ENCODE data around the gene ALOX12. TPM values are rescaled to one million over a fixed set of nuclear protein-coding genes. Genes with fewer than 3 reads are reported as not detected.

ALOX12 gene
- total RNA-seq, 4 donors from 2014 or later = not detected

DNA sequence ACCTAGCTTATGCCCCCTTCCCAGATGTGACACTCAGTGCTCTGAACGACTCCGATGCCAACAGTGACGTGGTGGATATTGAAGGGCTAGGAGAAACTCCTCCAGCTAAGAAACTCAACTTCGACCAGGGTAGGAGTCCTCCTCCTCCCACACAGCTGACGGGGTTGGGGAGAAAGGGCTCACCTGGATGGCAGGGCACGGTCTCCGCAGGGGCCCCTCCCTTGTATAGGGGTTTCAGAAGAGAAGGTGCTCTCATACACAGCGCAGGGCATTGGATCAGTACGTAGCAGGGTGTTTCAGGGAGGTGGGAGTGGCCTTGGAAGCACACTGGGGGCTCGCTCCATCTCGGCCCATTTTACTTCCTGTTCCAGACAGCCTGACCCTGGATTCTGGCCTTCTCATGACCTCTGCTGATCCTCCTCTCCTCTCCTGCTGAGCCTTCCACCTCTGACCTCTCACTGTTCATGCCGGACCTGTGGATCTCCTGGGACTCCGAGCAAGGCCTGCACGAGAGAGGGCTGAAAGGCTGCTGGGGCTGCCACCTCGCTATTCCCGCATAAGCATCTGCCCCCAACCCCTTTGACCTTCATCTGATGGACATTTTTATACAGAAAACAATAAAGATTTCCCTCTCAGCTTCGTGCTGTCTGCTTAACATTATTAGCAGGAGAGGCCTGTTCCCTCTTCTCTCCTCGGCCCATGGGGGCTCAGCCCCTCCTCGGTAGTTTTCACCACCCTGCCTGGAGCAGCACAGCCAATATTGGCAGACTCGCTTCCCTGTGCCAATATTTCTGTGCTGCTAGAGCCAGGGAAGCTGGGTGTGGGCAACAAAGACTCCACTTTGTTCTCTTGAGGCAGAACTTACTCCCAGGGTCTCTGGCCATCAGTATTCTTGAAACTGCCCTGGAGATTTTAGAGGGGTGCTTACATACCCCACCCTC is 21.3 kb downstream of the ALOX12 start:
- Histone ChIP-seq H3K27me3 (no peaks in the 10 kb centered on the region), H3K27ac (peak overlapping the region; percentile 62 to 82 (median 72)), H3K36me3 (no peaks in the 10 kb centered on the region), H3K9me3 (no peaks in the 10 kb centered on the region), H3K4me1 (peaks cover 0 to 49% (median 15%) of the 10 kb centered on the region in 4 donors), H3K4me3 (no peak overlapping the region)
- TF ChIP-seq POLR2A (IDR thresholded peaks at IDR 0.05) = no peak
- TF ChIP-seq, protein P1, sequence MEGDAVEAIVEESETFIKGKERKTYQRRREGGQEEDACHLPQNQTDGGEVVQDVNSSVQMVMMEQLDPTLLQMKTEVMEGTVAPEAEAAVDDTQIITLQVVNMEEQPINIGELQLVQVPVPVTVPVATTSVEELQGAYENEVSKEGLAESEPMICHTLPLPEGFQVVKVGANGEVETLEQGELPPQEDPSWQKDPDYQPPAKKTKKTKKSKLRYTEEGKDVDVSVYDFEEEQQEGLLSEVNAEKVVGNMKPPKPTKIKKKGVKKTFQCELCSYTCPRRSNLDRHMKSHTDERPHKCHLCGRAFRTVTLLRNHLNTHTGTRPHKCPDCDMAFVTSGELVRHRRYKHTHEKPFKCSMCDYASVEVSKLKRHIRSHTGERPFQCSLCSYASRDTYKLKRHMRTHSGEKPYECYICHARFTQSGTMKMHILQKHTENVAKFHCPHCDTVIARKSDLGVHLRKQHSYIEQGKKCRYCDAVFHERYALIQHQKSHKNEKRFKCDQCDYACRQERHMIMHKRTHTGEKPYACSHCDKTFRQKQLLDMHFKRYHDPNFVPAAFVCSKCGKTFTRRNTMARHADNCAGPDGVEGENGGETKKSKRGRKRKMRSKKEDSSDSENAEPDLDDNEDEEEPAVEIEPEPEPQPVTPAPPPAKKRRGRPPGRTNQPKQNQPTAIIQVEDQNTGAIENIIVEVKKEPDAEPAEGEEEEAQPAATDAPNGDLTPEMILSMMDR (IDR thresholded peaks at IDR 0.05) = no peak
- no peak for DNase-seq

DNA sequence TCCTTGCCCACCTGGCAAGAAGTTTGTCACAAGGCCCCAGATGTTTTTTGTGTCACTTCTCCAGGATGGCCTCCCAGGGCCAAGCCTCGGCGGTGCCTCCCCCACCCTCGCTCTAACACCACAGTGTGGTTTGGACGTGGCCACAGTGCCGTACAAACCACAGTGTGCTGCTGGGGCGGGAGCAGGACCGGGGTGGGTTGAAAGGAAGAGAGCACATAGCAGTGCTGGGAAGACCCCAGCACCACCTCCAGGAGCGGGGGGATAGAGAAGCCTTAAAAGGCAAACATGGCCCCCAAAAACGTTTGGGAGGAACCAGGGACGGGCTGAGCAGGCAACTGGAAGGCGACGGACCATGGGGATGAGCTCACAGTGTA is 22.0 kb downstream of the ALOX12 start:
- peak overlapping the region in 1 of 4 donors; percentile 53 for H3K4me3 ChIP-seq
- H3K9me3 ChIP-seq = no peaks in the 10 kb centered on the region
- TF ChIP-seq, protein P1 (IDR thresholded peaks at IDR 0.05) = no peak
- no peak for TF ChIP-seq POLR2A (IDR thresholded peaks at IDR 0.05)
- peak overlapping the region; percentile 62 to 82 (median 72) for H3K27ac ChIP-seq
- H3K36me3 ChIP-seq = no peaks in the 10 kb centered on the region
- no peak for DNase-seq
- no peaks in the 10 kb centered on the region for H3K27me3 ChIP-seq
- H3K4me1 ChIP-seq = peaks cover 0 to 55% (median 19%) of the 10 kb centered on the region in 4 donors

DNA sequence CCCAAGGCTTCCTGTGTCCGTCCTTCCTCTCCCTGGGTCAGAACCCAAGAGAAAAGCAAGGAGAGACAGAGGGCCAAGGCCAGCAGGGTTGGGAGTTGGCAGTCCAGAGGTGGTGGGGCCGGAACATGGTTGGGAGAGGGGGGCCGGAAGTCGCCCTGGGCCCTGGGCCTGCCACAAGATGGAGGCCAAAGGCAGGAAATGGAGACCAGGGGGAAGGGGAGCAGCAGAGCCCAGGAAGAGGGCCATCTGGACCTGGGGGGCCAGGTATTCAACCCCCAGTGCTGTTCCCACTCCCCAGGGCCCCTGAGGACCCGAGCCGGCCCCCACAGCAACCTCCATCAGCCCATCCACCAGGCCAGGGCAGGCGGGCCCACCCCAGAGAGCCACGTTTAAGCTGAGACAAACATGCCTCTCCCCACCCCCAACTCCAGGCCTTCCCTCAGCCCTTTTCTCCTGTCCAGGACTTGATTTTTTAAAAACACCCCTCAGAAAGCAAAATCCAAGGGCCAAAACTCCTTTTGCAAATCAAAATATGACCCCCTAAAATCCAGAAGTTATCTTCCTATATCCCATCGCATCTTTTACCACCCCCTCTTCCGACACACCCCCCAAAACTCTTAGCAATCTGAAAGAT is 22.6 kb downstream of the ALOX12 start:
- no peak for TF ChIP-seq POLR2A (IDR thresholded peaks at IDR 0.05)
- TF ChIP-seq, protein P1 (IDR thresholded peaks at IDR 0.05) = no peak

DNA sequence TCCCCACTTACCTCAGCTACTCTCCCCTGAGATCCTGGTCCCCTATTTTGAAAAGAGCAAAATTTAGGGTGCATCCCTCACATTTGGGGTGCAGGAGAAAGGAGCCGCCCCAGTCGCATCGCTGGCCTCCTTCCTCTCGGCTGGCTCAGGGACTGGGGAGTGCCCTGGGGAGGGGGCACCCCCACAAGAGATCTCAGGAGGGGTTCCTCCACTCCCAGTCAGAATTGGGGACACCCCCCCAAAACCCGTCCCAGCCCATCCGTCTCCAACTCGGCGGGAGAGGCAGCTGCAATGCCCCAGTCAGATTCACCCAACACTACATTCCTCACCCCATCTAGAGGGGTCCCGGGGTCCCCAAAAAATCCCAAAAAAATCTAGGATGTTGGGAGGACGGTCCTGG is 23.5 kb downstream of the ALOX12 start:
- Histone ChIP-seq H3K4me3 (peak overlapping the region; percentile 10 to 53 (median 32)), H3K4me1 (peaks cover 2 to 52% (median 17%) of the 10 kb centered on the region in 4 donors), H3K27ac (peak overlapping the region; percentile 62 to 82 (median 72)), H3K27me3 (no peaks in the 10 kb centered on the region), H3K9me3 (no peaks in the 10 kb centered on the region), H3K36me3 (no peaks in the 10 kb centered on the region)
- DNase-seq = no peak
- TF ChIP-seq, protein P1 (IDR thresholded peaks at IDR 0.05) = no peak
- TF ChIP-seq POLR2A (IDR thresholded peaks at IDR 0.05) = no peak

More for the DNA sequence above, 22.6 kb downstream of the ALOX12 start:
- H3K4me1 ChIP-seq = peaks cover 2 to 57% (median 21%) of the 10 kb centered on the region in 4 donors
- no peaks in the 10 kb centered on the region for H3K27me3 ChIP-seq
- DNase-seq = no peak
- peak overlapping the region; percentile 10 to 53 (median 32) for H3K4me3 ChIP-seq
- H3K36me3 ChIP-seq = no peaks in the 10 kb centered on the region
- no peaks in the 10 kb centered on the region for H3K9me3 ChIP-seq
- peak overlapping the region; percentile 62 to 82 (median 72) for H3K27ac ChIP-seq

DNA sequence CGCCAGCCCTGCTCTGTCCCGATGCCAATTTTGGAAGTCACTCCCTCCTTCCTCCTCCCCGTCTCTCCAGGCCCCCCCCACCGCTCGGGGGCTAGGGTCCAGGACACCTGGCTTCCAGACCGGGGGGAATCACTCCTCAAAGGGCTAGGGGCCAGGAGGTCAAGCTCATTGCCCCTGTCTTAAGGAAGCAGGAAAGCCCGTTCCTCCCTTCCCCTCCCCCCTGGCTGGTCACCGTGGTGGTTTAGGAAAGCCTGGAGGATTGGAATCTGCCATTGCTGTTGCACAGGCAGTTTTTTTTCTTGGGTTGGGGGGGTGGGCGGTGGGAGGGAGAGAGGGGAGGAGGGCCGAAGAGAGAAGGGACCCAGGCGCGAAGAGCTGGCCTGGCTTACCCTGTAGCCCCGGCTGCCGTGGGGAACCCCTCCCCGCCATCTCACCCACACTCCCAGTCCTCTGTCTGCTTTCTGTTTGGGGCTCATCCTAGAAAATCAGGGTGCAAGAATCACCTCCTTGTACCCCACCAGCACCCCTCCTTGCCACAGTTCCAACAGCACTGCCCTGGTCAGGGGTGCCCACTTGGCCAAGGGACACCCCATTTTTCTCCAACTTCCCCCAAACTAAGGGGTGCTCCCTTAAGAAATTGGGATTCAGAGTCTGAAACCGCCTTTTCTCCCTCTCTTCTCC is 24.1 kb downstream of the ALOX12 start:
- Histone ChIP-seq H3K4me3 (peak overlapping the region; percentile 10 to 53 (median 29)), H3K4me1 (peaks cover 2 to 52% (median 17%) of the 10 kb centered on the region in 4 donors), H3K36me3 (no peaks in the 10 kb centered on the region), H3K27ac (peak overlapping the region; percentile 62 to 82 (median 72)), H3K9me3 (no peaks in the 10 kb centered on the region), H3K27me3 (no peaks in the 10 kb centered on the region)
- peak in 1 of 3 donors; percentile 56 for DNase-seq
- TF ChIP-seq, protein P1 (IDR thresholded peaks at IDR 0.05) = no peak
- no peak for TF ChIP-seq POLR2A (IDR thresholded peaks at IDR 0.05)
